Posterior cingulate gyrus (tissue), 11 donors: ENCODE results near the gene KANSL3.
"Not testable (repeated sequence)": the region's sequence is repeated elsewhere in the genome, so short reads cannot be mapped to it uniquely, and the experiment has no call there.

Experiments used
- DNase-seq, 10 donors: peaks; one replicate each; pipeline versions ENCODE4 v3.0.0 to v3.0.0-alpha.2; 2020 to 2021; ENCODE audit warnings: mixed read lengths in 3 of 10
- intact Hi-C: fragments of 100-400 bp; cut with DNase I; formaldehyde crosslinking; loops from one replicate; pipeline ENCODE4 v1.15.1; 2023

KANSL3 gene

GRCh38 chr2:96568094-96568493 is 70.0 kb downstream of the KANSL3 start:
- no peak for DNase-seq
- intact Hi-C loops, result no loop called here

DNA sequence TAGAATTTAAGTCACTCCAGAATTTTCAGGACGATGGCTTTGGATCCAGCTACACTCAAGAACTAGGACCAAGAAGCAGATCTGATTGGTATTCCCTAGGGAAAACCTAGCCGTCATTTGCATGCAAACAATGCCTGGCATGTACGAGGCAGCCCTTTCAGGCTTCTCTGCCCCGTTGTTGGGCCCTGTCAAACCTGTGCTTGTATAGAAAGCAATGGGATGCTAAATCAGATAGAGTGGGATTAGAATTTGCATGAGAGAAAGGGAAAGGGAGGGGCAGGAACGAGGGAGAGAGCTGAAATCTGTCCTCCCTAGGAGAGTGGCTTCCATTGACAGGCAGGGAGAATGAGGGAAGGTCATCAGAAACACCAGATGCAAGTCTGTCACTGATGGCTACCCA is 73.0 kb downstream of the KANSL3 start:
- no peak for DNase-seq
- intact Hi-C loops, result no loop called here

- peak in 1 of 10 donors; percentile 24 for DNase-seq
- intact Hi-C loops, result no loop called here
These were observed 73.5 kb downstream of the KANSL3 start for GRCh38 chr2:96564563-96564962.

- peak in 1 of 10 donors; percentile 76 for DNase-seq
- intact Hi-C loops, result no loop called here
These were observed 74.1 kb downstream of the KANSL3 start for GRCh38 chr2:96564026-96564425.

DNA sequence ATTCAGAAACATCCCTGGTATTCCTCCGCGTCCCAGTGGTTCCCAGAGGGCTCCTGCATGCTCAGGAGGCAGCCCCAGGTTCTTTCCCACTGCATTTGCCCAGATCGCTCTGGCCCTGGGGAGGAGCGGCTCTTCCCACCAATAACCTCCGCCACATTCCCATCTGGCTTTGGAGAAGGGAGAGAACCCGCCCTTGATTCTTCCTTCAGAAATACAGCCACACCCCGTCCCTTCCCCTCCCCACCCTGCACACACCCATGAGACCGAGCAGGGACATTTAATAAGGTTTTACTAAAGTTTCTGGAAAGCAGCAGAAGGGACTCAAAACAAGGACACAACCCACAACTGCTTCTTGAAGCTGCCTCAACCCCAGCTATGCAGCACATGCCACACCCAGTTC is 79.6 kb downstream of the KANSL3 start:
- intact Hi-C loops, result no loop called here
- no peak for DNase-seq

DNA sequence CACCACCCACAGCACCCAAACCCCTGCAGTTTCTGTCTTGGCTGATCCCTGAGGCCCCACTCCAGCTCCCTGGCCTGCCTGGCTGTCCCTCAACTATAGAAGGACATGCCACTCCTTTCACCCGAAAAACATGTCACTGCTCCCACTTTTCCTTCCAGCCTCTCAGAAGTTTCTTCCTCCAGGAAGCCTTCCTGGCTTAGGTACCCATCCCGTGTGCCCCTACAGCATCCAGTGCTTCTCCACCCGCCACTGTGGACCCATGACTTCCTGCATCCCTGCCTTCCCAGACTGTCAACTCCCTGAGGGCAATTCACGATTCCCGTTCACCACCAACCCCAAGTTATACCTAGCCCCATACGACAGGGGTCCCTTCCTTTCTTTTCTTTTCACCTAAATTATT is 80.1 kb downstream of the KANSL3 start:
- intact Hi-C loops, result no loop called here
- DNase-seq, result peak in 1 of 10 donors; percentile 31

GRCh38 chr2:96557421-96557820 is 80.7 kb downstream of the KANSL3 start:
- intact Hi-C loops, result not testable (repeated sequence)
- DNase-seq, result peak in 1 of 10 donors; percentile 72

- intact Hi-C loops, result no loop called here
- DNase-seq, result peak in 2 of 10 donors; percentile 22 to 55
These were observed 81.4 kb downstream of the KANSL3 start for GRCh38 chr2:96556441-96557330.

- DNase-seq, result no peak
- intact Hi-C loops, result no loop called here
These were observed 82.9 kb downstream of the KANSL3 start for GRCh38 chr2:96555146-96555610.

GRCh38 chr2:96554293-96555145 is 83.6 kb downstream of the KANSL3 start:
- DNase-seq, result peak; percentile 55 to 97 (median 78)
- intact Hi-C loops, result loop anchor here (1.0 kb wide), 1 partner anchor 45 kb away; no protein-coding TSS in a partner anchor

GRCh38 chr2:96553957-96554292 is 84.2 kb downstream of the KANSL3 start:
- intact Hi-C loops, result loop anchor here (1.0 kb wide), 1 partner anchor 45 kb away; no protein-coding TSS in a partner anchor
- DNase-seq, result not testable (repeated sequence)

- peak in 1 of 10 donors; percentile 77 for DNase-seq
- intact Hi-C loops, result no loop called here
These were observed 84.7 kb downstream of the KANSL3 start for GRCh38 chr2:96553176-96553956.

DNA sequence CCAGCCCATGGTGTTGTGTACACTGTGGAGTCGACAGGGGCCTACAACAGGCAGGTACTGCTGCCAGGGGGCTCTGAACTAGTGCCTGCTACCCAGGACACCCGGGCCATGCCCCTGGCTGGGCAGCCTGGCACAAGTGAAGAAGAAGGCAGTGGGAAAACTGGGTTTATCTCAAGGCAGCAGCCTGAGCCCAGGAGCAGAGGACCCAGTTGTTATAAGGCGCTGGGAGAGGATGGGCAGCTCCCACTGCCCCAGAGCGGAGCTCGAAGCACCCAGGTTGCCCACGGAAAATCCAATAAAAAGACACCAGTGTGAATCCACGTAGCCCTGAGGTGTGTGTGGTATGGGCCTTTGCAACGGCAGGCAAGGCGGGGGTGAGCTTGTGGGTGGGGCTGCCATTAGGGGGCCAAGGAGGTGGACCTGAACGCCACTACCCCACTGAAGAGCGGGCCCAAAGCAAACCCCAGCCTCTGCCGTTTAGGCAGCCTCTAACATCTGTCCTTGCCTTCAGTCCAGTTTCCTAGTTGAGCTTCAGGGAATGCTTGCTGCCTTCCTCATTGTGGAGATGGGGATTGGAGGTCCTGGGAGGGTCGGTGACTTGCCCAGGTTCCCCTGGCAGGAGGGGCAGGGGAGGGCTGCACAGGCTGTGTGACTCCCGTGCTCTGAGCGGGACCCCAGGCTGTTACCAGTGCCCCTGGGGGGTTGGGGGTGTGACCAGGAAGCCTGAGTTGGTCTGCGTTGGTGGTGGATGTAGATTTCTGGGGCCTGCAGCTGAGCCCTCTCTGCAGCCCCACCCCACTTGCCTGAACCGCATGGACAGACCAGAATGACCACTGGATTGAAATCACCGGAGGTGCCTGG is 85.6 kb downstream of the KANSL3 start:
- intact Hi-C loops, result no loop called here
- DNase-seq, result peak in 1 of 10 donors; percentile 75

GRCh38 chr2:96551605-96552314 is 86.4 kb downstream of the KANSL3 start:
- DNase-seq, result peak in 1 of 10 donors; percentile 67
- intact Hi-C loops, result no loop called here

DNA sequence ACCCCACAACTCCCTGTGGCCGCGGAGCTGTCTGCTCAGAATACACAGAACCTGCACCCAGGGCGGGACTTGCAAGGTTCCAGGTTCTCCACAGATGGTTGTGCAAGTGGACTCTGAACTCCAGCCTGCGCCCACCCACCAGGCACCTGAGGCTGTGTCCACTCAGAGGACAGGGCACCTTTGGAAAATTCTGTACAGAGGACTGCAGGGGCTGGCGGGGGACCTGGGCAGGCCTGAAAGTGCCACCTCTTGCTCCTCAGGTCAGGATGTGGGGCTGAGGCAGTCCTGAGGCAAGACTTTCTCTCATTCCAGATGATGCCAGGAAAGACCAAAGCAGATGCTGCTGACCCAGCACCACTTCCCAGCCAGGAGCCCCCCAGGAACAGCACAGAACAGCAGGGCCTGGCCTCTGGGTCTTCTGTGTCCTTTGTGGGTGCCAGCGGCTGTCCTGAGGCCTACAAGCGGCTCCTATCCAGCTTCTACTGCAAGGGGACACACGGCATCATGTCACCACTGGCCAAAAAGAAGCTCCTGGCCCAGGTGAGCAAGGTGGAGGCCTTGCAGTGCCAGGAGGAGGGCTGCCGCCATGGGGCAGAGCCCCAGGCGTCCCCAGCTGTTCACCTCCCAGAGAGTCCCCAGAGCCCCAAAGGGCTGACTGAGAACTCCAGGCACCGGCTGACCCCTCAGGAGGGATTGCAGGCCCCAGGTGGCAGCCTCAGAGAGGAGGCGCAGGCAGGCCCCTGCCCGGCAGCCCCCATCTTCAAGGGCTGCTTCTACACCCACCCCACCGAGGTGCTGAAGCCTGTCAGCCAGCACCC is 87.1 kb downstream of the KANSL3 start:
- DNase-seq, result peak in 1 of 10 donors; percentile 75
- intact Hi-C loops, result no loop called here

- intact Hi-C loops, result no loop called here
- peak in 2 of 10 donors; percentile 81 to 83 for DNase-seq
These were observed 87.9 kb downstream of the KANSL3 start for GRCh38 chr2:96549967-96550786.

DNA sequence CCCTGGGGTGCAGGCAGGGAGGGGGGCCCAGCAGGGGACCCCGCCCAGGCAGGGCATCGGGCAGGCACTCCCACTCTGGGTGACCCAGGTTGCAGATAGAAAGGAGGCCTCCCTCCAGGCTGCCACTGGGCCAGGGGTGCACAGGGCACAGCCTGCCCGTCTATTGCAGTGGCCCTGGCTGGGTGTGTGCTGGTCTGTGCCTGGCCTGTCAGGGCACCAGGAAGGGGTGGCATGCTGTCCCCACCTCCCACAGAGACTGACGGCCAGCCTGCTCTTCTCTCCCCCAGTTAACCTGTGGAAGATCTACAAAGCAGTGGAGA is 88.7 kb downstream of the KANSL3 start:
- DNase-seq, result peak in 2 of 10 donors; percentile 62 to 65
- intact Hi-C loops, result no loop called here
